Adrenal gland (tissue), 12 donors: ENCODE measurements around the gene GRIK1. TPM values are rescaled to one million over a fixed set of nuclear protein-coding genes. Genes with fewer than 3 reads are reported as not detected.

ENCODE experiments used
- DNase-seq, 7 donors: peaks; one replicate each; pipeline ENCODE4 v3.0.0-alpha.2; 2019 to 2020
- H3K27ac ChIP-seq, 5 donors: fragments of 200-600 bp; sonication (generic) in 4 of 5; 1 replicate in 3 of 5; 2 replicates in 2 of 5; pipeline versions ENCODE4 v1.5.1 to v1.8.0; 2016 to 2020; ENCODE audit warnings: mild to moderate bottlenecking in 1 of 5
- H3K27me3 ChIP-seq: fragments of 200-600 bp; 2 replicates; pipeline ENCODE4 v1.8.0; 2021
- H3K36me3 ChIP-seq, 2 donors: fragments of 200-600 bp; replicated peaks in 1 of 2; 1 replicate in 1 of 2; 2 replicates in 1 of 2; pipeline versions ENCODE4 v1.5.1 to v1.8.0; 2018 to 2022
- H3K4me1 ChIP-seq, 2 donors: fragments of 200-600 bp; replicated peaks in 1 of 2; 1 replicate in 1 of 2; 2 replicates in 1 of 2; pipeline versions ENCODE4 v1.5.1 to v1.8.0; 2018 to 2021
- H3K4me3 ChIP-seq, 4 donors: fragments of 200-600 bp; sonication (generic) in 3 of 4; one replicate each; pipeline ENCODE4 v1.5.1; 2016 to 2018
- H3K9me3 ChIP-seq, 3 donors: fragments of 200-600 bp; sonication (generic) in 1 of 3; replicated peaks in 1 of 3; 1 replicate in 2 of 3; 2 replicates in 1 of 3; pipeline versions ENCODE4 v1.5.1 to v1.8.0; 2016 to 2021
- POLR2A ChIP-seq, 2 donors: fragments of 450-650 bp; IDR thresholded peaks; one replicate each; pipeline ENCODE4 v1.6.1; 2017; ENCODE audit warnings: antibody characterized with exemption in 2 of 2, mild to moderate bottlenecking in 2 of 2, moderate library complexity in 1 of 2
- WGBS, 4 donors: extraction: QIAGEN DNeasy Blood & Tissue Kit in 2 of 4; methylation state at CpG; one replicate each; pipeline versions ENCODE4 v1.1.5 to v1.1.7; 2013 to 2017; 5-methylcytosine and 5-hydroxymethylcytosine counted together
- intact Hi-C, 2 donors: fragments of 100-400 bp; cut with DNase I; formaldehyde crosslinking; loops; one replicate each; pipeline versions ENCODE4 v1.14.1 to v1.15.0; 2022 to 2023
- polyA plus RNA-seq, 3 donors: library from polyadenylated mRNA; stranded (reverse); fragments of 200-250 nt in 2 of 3; fragments of 350-450 nt in 1 of 3; fragmentation: Illumina TruSeq in 1 of 3; extraction: RNeasy Lipid Tissue Mini Kit (QIAGEN cat#74804) in 1 of 3; gene quantifications; one replicate each; pipeline ENCODE4 v1.2.3, GENCODE V29; 2013 to 2014
- total RNA-seq, 9 donors: library from RNA; depleted of rRNA in 4 of 9; stranded (reverse); fragments of >200 nt in 4 of 9; fragments of 120-200 nt in 1 of 9; fragmentation: NEBNext Ultra II Directional in 1 of 9; extraction: Animal tissue kit (Norgen Biotek cat#: 25700) in 1 of 9; gene quantifications; one replicate each; pipeline versions ENCODE4 v1.1.0 to v1.2.4, GENCODE V29; 2013 to 2023
- TF ChIP-seq, protein P1 (sequence below), 6 experiments: fragments of 450-650 bp in 4 of 6; fragments of 200-600 bp in 2 of 6; sonication (generic) in 1 of 6; IDR thresholded peaks; 1 replicate in 5 of 6; 2 replicates in 1 of 6; pipeline versions ENCODE4 v1.5.1 to v1.8.0; 2016 to 2021; ENCODE audit warnings: antibody characterized with exemption in 6 of 6, mild to moderate bottlenecking in 2 of 6, moderate library complexity in 1 of 6
- donor health status: healthy with polysubstance abuse.
- donor health status: Bipolar disorder and iron deficiency.
- donor health status: DM: yes; HTN: yes; CAD: no.
- donor health status: DM: no; HTN: no; CAD: no.
- donor health status: DM: no; HTN: no; CAD: no.
- donor health status: DM: yes; HTN: yes; CAD: no.

The GRIK1 gene
- total and polyA plus RNA-seq, 12 donors: 0.23 to 47.4 (median 8.1) TPM; not detected in 3

DNA sequence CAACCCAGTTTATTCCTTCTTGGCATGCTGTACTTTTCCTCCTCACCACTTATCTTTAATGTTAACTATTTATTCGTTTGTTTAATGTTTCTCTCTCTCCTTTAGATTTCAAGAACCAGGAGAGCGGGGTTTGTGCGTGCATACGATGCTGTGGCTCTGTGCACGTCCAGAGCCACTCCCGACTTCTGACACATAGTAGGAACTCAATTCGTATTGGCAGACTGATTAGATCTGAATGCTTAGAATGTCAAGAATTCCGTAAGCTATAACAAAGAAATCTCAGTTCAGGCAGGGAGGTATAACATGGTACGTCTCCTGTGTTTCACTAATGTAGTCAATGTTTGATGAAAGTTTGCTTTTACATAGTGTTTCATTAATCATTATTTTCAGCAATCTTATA, 7.3 kb upstream of the GRIK1 start:
- no peaks in the 10 kb centered on the region for H3K9me3 ChIP-seq
- intact Hi-C loops: no loop called here
- no peak overlapping the region for H3K4me3 ChIP-seq
- H3K4me1 ChIP-seq: no peaks in the 10 kb centered on the region
- no peak overlapping the region for H3K27ac ChIP-seq
- no peaks in the 10 kb centered on the region for H3K27me3 ChIP-seq
- WGBS, 4 donors: 68 to 76% (median 71%) methylated on average over 9 of the region's 9 CpGs
- no peaks in the 10 kb centered on the region for H3K36me3 ChIP-seq
- DNase-seq: no peak
- TF ChIP-seq, protein P1, sequence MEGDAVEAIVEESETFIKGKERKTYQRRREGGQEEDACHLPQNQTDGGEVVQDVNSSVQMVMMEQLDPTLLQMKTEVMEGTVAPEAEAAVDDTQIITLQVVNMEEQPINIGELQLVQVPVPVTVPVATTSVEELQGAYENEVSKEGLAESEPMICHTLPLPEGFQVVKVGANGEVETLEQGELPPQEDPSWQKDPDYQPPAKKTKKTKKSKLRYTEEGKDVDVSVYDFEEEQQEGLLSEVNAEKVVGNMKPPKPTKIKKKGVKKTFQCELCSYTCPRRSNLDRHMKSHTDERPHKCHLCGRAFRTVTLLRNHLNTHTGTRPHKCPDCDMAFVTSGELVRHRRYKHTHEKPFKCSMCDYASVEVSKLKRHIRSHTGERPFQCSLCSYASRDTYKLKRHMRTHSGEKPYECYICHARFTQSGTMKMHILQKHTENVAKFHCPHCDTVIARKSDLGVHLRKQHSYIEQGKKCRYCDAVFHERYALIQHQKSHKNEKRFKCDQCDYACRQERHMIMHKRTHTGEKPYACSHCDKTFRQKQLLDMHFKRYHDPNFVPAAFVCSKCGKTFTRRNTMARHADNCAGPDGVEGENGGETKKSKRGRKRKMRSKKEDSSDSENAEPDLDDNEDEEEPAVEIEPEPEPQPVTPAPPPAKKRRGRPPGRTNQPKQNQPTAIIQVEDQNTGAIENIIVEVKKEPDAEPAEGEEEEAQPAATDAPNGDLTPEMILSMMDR (IDR thresholded peaks at IDR 0.05): no peak
- TF ChIP-seq POLR2A (IDR thresholded peaks at IDR 0.05): no peak

DNA sequence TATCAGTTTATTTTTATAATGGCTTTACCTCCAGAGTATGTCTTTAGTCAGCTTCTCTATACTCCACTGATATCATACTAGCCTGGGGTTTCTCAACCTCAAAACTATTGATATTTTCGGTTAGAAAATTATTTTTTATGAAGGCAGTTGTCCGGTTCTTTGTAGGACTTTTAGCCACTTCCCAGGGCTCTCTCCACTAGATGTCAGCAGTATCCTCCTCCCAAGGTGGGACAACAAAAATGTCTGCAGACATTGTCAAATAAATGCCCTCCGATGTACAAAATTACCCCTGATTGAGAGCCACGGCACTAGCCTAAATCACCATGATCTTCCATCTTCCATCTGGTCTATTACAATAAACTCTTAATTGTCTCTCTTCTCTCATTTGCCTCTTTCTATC, 4.1 kb upstream of the GRIK1 start:
- no peak for DNase-seq
- WGBS, 4 donors: 45 to 54% (median 49%) methylated on average over 4 of the region's 4 CpGs
- intact Hi-C loops: no loop called here
- H3K4me3 ChIP-seq: no peak overlapping the region
- H3K27me3 ChIP-seq: peaks cover 5% of the 10 kb centered on the region
- H3K36me3 ChIP-seq: no peaks in the 10 kb centered on the region
- H3K4me1 ChIP-seq: no peaks in the 10 kb centered on the region
- no peaks in the 10 kb centered on the region for H3K9me3 ChIP-seq
- no peak overlapping the region for H3K27ac ChIP-seq
- TF ChIP-seq, protein P1 (IDR thresholded peaks at IDR 0.05): no peak
- no peak for TF ChIP-seq POLR2A (IDR thresholded peaks at IDR 0.05)

DNA sequence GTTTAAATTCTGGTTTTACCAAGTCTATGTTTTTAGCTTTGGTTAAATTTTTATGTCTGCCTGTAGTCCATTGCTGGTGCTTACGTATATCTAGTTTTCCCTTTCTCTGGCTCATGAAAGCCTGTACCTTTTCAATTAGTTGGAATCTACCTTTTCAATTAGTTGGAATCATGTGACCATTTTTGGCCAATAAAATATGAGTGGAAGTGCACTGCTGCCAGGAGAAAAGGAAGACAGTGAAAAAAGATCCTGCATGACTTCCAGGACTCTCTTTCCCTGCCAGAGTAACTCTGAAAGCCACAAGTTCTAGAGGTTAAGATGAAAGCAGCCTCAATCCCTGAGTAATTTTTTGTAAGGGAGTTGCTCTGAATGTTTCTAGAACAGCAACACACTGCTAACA, 2.2 kb upstream of the GRIK1 start:
- Histone ChIP-seq H3K27ac (no peak overlapping the region), H3K9me3 (no peaks in the 10 kb centered on the region), H3K4me3 (no peak overlapping the region), H3K36me3 (no peaks in the 10 kb centered on the region), H3K4me1 (no peaks in the 10 kb centered on the region), H3K27me3 (peaks cover 6% of the 10 kb centered on the region)
- intact Hi-C loops: no loop called here
- TF ChIP-seq, protein P1 (IDR thresholded peaks at IDR 0.05): no peak
- no peak for TF ChIP-seq POLR2A (IDR thresholded peaks at IDR 0.05)
- 81 to 98% (median 87%) methylated on average over 1 of the region's 1 CpG for WGBS, 4 donors
- no peak for DNase-seq

DNA sequence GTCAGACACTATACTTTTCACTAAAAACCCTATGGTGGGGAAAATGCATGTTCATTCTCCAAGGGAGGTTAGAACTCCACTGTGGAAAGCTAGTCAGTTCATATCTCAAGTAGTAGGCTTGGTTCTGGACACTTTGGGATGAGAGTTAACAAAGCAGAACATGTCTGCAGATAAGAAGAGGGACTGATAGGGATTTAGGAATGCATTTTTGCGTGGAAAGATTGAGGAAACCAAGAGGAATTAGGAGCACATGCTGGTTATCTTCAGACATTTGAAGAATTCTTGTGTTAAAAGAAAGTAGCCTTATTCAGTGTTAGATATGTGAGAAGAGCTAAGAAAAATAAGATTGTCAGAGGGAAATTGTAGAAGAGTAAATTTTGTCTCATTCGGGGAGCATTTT, 1.2 kb upstream of the GRIK1 start:
- peaks cover 6% of the 10 kb centered on the region for H3K27me3 ChIP-seq
- no peak overlapping the region for H3K4me3 ChIP-seq
- WGBS, 4 donors: 68 to 77% (median 72%) methylated on average over 2 of the region's 2 CpGs
- DNase-seq: no peak
- no peak overlapping the region for H3K27ac ChIP-seq
- TF ChIP-seq, protein P1 (IDR thresholded peaks at IDR 0.05): no peak
- TF ChIP-seq POLR2A (IDR thresholded peaks at IDR 0.05): no peak
- no peaks in the 10 kb centered on the region for H3K4me1 ChIP-seq
- H3K9me3 ChIP-seq: no peaks in the 10 kb centered on the region
- intact Hi-C loops: no loop called here
- no peaks in the 10 kb centered on the region for H3K36me3 ChIP-seq
